ENCODE results near the gene C1QTNF12. TPM values are rescaled to one million over a fixed set of nuclear protein-coding genes. Genes with fewer than 3 reads are reported as not detected.

C1QTNF12 gene
- total and polyA plus RNA-seq, 4 donors: 1.2 to 3.0 (median 2.0) TPM

DNA sequence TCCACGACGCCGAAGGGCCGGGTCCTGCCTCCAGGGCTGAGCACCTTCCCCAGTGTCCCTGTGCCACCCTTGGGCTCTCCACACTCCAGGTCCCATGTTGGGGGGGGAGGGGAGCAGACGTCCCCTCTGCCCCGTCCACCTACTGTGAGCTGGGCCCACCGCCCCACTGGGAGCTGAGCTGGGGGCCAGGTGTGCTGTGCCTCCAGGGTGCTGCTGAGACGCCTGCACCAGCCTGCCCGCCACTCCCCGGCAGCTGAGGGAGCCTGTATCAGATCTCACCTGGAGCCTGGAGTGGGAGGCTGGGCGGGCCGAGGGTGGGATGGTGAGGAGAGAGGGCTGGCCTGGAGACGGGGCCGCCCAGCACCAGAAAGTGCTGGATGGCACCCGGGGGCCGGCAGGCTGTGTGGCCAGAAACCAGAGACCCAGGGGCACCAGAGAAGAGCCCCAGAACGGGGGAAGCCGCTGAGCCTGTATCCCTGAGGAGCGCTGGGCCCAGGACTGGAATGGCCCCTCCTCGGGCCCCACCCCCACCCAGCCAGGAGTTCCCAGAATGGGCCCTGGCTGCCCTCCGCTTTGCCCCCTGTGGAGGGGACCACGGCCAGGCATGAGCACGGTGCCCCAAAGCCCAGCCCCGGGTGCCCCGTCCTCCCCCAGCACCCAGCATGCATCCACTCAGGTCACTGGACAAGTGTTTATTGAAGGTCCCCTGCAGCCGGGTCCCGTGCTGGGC, 43.5 kb downstream of the C1QTNF12 start:
- 70 to 83% methylated on average over 27 of the region's 27 CpGs for WGBS, 2 donors
- no peak overlapping the region for H3K27ac ChIP-seq (ENCODE audit: low read depth in 1 of 2, low read length in 1 of 2)
- peaks cover 0 to 9% (median 0%) of the 10 kb centered on the region in 5 donors for H3K4me1 ChIP-seq (ENCODE audit: control insufficient read depth in 5 of 5, insufficient read depth in 5 of 5, low read length in 5 of 5)
- DNase-seq (peak in 1 of 3 donors; percentile 13), ATAC-seq (ENCODE audit: insufficient read depth, low FRiP score) (no peak)
- H3K9ac ChIP-seq (ENCODE audit: insufficient read depth in 1 of 2, low read length in 2 of 2): no peak overlapping the region
- TF ChIP-seq, protein P1, sequence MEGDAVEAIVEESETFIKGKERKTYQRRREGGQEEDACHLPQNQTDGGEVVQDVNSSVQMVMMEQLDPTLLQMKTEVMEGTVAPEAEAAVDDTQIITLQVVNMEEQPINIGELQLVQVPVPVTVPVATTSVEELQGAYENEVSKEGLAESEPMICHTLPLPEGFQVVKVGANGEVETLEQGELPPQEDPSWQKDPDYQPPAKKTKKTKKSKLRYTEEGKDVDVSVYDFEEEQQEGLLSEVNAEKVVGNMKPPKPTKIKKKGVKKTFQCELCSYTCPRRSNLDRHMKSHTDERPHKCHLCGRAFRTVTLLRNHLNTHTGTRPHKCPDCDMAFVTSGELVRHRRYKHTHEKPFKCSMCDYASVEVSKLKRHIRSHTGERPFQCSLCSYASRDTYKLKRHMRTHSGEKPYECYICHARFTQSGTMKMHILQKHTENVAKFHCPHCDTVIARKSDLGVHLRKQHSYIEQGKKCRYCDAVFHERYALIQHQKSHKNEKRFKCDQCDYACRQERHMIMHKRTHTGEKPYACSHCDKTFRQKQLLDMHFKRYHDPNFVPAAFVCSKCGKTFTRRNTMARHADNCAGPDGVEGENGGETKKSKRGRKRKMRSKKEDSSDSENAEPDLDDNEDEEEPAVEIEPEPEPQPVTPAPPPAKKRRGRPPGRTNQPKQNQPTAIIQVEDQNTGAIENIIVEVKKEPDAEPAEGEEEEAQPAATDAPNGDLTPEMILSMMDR (IDR thresholded peaks at IDR 0.05; ENCODE audit: control extremely low read depth, extremely low read depth): no peak
- peaks cover 4 to 20% (median 10%) of the 10 kb centered on the region in 3 donors for H3K27me3 ChIP-seq (ENCODE audit: control insufficient read depth in 3 of 3, insufficient read depth in 3 of 3, low read length in 2 of 3)
- H3K4me3 ChIP-seq: no peak overlapping the region
- no peaks in the 10 kb centered on the region for H3K36me3 ChIP-seq (ENCODE audit: control insufficient read depth in 4 of 4, insufficient read depth in 4 of 4, low read length in 4 of 4)
- no peaks in the 10 kb centered on the region for H3K9me3 ChIP-seq (ENCODE audit: control insufficient read depth in 4 of 4, insufficient read depth in 3 of 4, low read length in 3 of 4)

DNA sequence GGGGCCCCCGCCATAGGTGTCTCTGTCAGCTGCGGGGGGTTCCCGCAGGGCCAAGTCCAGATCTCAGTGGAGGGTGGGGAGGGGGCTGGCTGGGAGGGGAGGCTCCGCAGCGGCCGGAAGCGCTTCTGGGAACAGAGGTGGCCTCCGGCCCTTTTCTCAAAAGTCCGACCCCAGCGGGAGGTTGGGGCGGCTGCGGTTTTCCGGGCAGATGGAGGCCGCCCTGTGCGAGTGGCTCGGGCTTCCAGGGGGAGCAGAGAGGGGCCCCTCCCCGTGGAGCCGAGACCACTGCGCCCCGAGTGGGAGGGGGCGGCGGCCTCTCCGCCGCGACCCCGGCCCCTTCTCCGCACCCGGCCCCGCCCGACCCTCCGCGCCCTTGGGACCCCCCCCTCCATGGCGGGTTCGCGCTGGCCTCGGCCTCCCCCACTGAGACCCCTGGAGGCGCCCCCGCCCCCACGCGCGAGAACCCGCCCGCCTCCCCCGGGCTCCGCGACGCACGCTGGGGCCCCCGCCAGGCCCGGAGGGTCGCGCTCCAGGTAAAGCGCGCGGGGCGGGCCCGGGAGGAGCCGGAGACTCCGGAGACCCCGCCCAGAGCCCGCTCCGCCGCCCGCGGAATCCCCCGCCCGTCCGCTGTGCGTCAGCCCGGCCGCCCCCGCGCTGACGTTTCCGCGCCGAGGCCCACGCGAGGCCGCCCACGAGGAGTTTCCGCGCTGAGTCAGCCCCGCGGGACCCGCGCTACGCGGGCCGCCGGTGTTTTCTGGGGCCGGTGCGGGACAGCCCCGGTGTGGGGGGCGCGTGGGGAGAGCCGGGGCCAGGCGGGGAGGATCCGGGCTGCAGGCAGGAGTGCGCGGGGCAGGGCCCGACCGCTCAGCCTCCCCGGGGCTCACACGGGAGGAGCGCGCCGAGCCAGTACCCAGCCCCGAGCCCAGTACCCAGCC, 45.4 kb downstream of the C1QTNF12 start:
- peaks cover 0 to 13% (median 7%) of the 10 kb centered on the region in 3 donors for H3K27me3 ChIP-seq (ENCODE audit: control insufficient read depth in 3 of 3, insufficient read depth in 3 of 3, low read length in 2 of 3)
- ATAC-seq (ENCODE audit: insufficient read depth, low FRiP score) (peak; percentile 60), DNase-seq (peak in 2 of 3 donors; percentile 22 to 28)
- H3K4me3 ChIP-seq: no peak overlapping the region
- H3K27ac ChIP-seq (ENCODE audit: low read depth in 1 of 2, low read length in 1 of 2): no peak overlapping the region
- 0 to 1% methylated on average over 68 to 109 of the region's 109 CpGs for WGBS, 2 donors
- no peak overlapping the region for H3K9ac ChIP-seq (ENCODE audit: insufficient read depth in 1 of 2, low read length in 2 of 2)
- peaks cover 0 to 4% (median 0%) of the 10 kb centered on the region in 5 donors for H3K4me1 ChIP-seq (ENCODE audit: control insufficient read depth in 5 of 5, insufficient read depth in 5 of 5, low read length in 5 of 5)
- H3K9me3 ChIP-seq (ENCODE audit: control insufficient read depth in 4 of 4, insufficient read depth in 3 of 4, low read length in 3 of 4): no peaks in the 10 kb centered on the region
- H3K36me3 ChIP-seq (ENCODE audit: control insufficient read depth in 4 of 4, insufficient read depth in 4 of 4, low read length in 4 of 4): no peaks in the 10 kb centered on the region
- TF ChIP-seq, protein P1 (IDR thresholded peaks at IDR 0.05; ENCODE audit: control extremely low read depth, extremely low read depth): no peak

DNA sequence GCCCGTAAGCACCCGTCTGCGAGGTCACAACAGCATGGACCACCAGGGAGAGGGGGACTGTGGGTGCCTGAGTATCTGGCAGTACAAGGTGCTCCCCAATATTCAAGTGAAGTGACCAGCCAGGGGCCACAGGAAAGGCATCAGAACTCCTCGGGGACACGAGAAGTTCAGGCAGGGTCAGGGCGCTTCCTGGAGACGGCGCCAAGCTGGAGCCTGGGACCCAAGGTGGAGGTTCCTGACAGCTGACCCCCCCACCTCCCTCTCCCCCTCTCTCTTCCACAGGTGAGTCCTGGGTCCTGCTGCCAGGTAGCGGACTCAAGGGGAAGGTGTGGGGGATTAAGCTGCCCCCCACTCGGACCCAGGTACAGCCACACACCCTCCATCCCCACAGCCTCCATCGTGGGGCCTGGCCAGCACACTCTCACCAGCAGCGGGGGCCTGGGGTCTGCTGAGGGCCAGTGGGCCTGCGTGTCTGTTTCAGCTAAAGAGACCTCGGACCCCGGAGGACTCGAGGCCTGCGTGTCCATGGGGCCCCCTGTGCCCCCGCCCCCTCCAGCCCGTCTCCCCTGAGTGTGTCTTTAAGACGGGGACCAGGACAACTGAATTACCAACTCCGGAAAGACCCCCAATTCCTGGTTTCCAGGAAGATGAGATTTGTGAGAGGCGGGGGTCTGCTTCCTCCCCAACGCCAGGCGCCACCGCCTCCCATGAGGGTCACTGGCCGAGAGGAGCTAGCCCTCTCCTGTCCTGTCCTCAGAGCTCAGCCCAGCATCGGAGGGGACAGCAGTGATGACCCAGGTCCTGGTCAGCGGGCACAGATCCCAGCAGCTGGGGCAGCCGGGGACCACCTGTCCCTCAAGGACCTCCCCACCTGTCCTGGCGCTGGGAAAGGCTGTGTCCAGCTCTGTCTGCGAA, 46.3 kb downstream of the C1QTNF12 start:
- ATAC-seq (ENCODE audit: insufficient read depth, low FRiP score): no peak
- peaks cover 0 to 2% (median 0%) of the 10 kb centered on the region in 4 donors for H3K9me3 ChIP-seq (ENCODE audit: control insufficient read depth in 4 of 4, insufficient read depth in 3 of 4, low read length in 3 of 4)
- TF ChIP-seq, protein P1 (IDR thresholded peaks at IDR 0.05; ENCODE audit: control extremely low read depth, extremely low read depth): no peak
- H3K4me3 ChIP-seq: no peak overlapping the region
- peak in 1 of 3 donors; percentile 9 for DNase-seq
- H3K4me1 ChIP-seq (ENCODE audit: control insufficient read depth in 5 of 5, insufficient read depth in 5 of 5, low read length in 5 of 5): no peaks in the 10 kb centered on the region
- H3K9ac ChIP-seq (ENCODE audit: insufficient read depth in 1 of 2, low read length in 2 of 2): no peak overlapping the region
- 66 to 67% methylated on average over 31 of the region's 31 CpGs for WGBS, 2 donors
- no peaks in the 10 kb centered on the region for H3K36me3 ChIP-seq (ENCODE audit: control insufficient read depth in 4 of 4, insufficient read depth in 4 of 4, low read length in 4 of 4)
- H3K27ac ChIP-seq (ENCODE audit: low read depth in 1 of 2, low read length in 1 of 2): no peak overlapping the region
- H3K27me3 ChIP-seq (ENCODE audit: control insufficient read depth in 3 of 3, insufficient read depth in 3 of 3, low read length in 2 of 3): peaks cover 0 to 13% (median 3%) of the 10 kb centered on the region in 3 donors

Data from lung (tissue), 12 donors.